K562 (cell line): ENCODE results near the gene GTPBP1. TPM values are rescaled to one million over a fixed set of nuclear protein-coding genes. Genes with fewer than 3 reads are reported as not detected.
A peak's percentile ranks its signal among the peaks of the same experiment; 100 is the strongest.

ENCODE experiments used
- ATAC-seq: fragments of 200-7000 bp; cut with Tn5 transposase; 3 replicates; pipeline ENCODE4 v1.9.1; 2020; ENCODE audit warnings: moderate library complexity
- BruUV-seq: library from RNA; stranded (reverse); fragments of 400-500 nt; replicated peaks from 2 replicates; lab custom pipeline; 2021; lab: Mats Ljungman, UMichigan
- CTCF ChIA-PET: fragments of 300-600 bp; formaldehyde crosslinking; extraction: SDS; loops from one replicate; lab custom pipeline; 2021; ENCODE audit warnings: low intra/inter-chr PET ratio; lab: Yijun Ruan, JAX
- POLR2A ChIA-PET: fragments of 300-600, 350-650 bp; sonication (Branson Sonifier 250); formaldehyde crosslinking; extraction: SDS; loops from one replicate; lab custom pipeline; 2021; ENCODE audit warnings: antibody characterized with exemption, inconsistent platforms; lab: Yijun Ruan, JAX
- DNase-seq, 4 experiments: peaks; one replicate each; pipeline versions ENCODE4 v3.0.0 to v3.0.0-alpha.2; 2011 to 2018; ENCODE audit warnings: low spot score in 3 of 4, mixed read lengths in 3 of 4; ENCODE audit errors: extremely low read depth in 1 of 4
- FAIRE-seq: peaks from 2 replicates; lab custom pipeline; 2011; peaks lifted over from hg19 to GRCh38; lab: Jason Lieb, UNC
- H2AFZ ChIP-seq: 2 replicates; pipeline ENCODE4 v1.6.0; 2011; ENCODE audit warnings: low read depth, low read length, control low read depth, inconsistent platforms
- H3K27ac ChIP-seq: fragments of 200-600 bp; 3 replicates; pipeline ENCODE4 v1.8.0; 2011; ENCODE audit warnings: low read depth, mild to moderate bottlenecking, control low read depth, inconsistent platforms, low read length, moderate library complexity, mixed read lengths; ENCODE audit errors: extremely low read depth
- H3K27me3 ChIP-seq, 2 experiments: fragments of 300-600 bp in 1 of 2; 2 replicates in 1 of 2; 3 replicates in 1 of 2; pipeline versions ENCODE4 v1.6.0 to v1.8.0; 2011; ENCODE audit warnings: inconsistent platforms in 2 of 2, low read length in 2 of 2, mild to moderate bottlenecking in 1 of 2, mixed read lengths in 1 of 2, moderate library complexity in 1 of 2; ENCODE audit not compliant: control insufficient read depth in 2 of 2, insufficient read depth in 2 of 2
- H3K36me3 ChIP-seq: fragments of 300-600 bp; 3 replicates; pipeline ENCODE4 v1.8.0; 2011; ENCODE audit warnings: mild to moderate bottlenecking, low read length, inconsistent platforms; ENCODE audit not compliant: control insufficient read depth, insufficient read depth
- H3K4me1 ChIP-seq, 2 experiments: fragments of 200-600 bp in 1 of 2; replicated peaks in 1 of 2; 2 replicates in 1 of 2; 3 replicates in 1 of 2; pipeline versions ENCODE4 v1.5.1 to v1.8.0; 2011; ENCODE audit warnings: inconsistent platforms in 2 of 2, low read length in 2 of 2, mild to moderate bottlenecking in 1 of 2, mixed read lengths in 1 of 2, moderate library complexity in 1 of 2; ENCODE audit not compliant: control insufficient read depth in 2 of 2, insufficient read depth in 2 of 2
- H3K4me2 ChIP-seq: 2 replicates; pipeline ENCODE4 v1.6.1; 2011; ENCODE audit warnings: low read length, control low read depth, inconsistent platforms, mixed read lengths; ENCODE audit not compliant: insufficient read depth
- H3K4me3 ChIP-seq: fragments of 200-600 bp; sonication (generic), shearing (Covaris generic); 2 replicates; pipeline ENCODE4 v1.5.1; 2016; ENCODE audit warnings: control low read depth, inconsistent platforms
- H3K79me2 ChIP-seq: fragments of 200-600 bp; 3 replicates; pipeline ENCODE4 v1.8.0; 2011; ENCODE audit warnings: low read length, inconsistent platforms; ENCODE audit not compliant: control insufficient read depth, insufficient read depth
- H3K9ac ChIP-seq, 2 experiments: 2 replicates each; pipeline versions ENCODE4 v1.6.0 to v1.6.1; 2011; ENCODE audit warnings: low read depth in 2 of 2, low read length in 2 of 2, control low read depth in 1 of 2, inconsistent platforms in 1 of 2, mild to moderate bottlenecking in 1 of 2, mixed read lengths in 1 of 2; ENCODE audit not compliant: insufficient read depth in 1 of 2
- H3K9me1 ChIP-seq: one replicate; pipeline ENCODE4 v1.6.0; 2011; ENCODE audit warnings: inconsistent platforms, mild to moderate bottlenecking, low read length, moderate library complexity; ENCODE audit not compliant: control insufficient read depth, insufficient read depth
- H3K9me3 ChIP-seq: replicated peaks from 2 replicates; pipeline ENCODE4 v1.5.1; 2011; ENCODE audit warnings: low read depth, low read length, inconsistent platforms; ENCODE audit not compliant: control insufficient read depth, insufficient read depth
- H4K20me1 ChIP-seq: replicated peaks from 2 replicates; pipeline ENCODE4 v1.6.1; 2011; ENCODE audit warnings: low read length, inconsistent platforms, mixed read lengths; ENCODE audit not compliant: control insufficient read depth, insufficient read depth
- ARID3B ChIP-seq: fragments of 250-450 bp; sonication (Bioruptor Pico); IDR thresholded peaks from 2 replicates; pipeline ENCODE4 v1.4.0; 2020; ENCODE audit warnings: borderline replicate concordance
- GABPB2 ChIP-seq: fragments of 250-450 bp; sonication (Bioruptor Pico); conservative IDR thresholded peaks from 2 replicates; pipeline ENCODE4 v1.5.1; 2021; ENCODE audit warnings: mild to moderate bottlenecking
- RBM22 ChIP-seq: fragments of 200-400 bp; formaldehyde crosslinking; IDR thresholded peaks from 2 replicates; pipeline ENCODE4 v1.6.1; 2018; ENCODE audit warnings: low read length, low read depth; ENCODE audit not compliant: poor library complexity, severe bottlenecking
- SIX5 ChIP-seq, 2 experiments: IDR thresholded peaks; 2 replicates each; pipeline ENCODE4 v1.6.1; 2011; ENCODE audit warnings: low read length in 2 of 2, borderline replicate concordance in 1 of 2, low read depth in 1 of 2, mild to moderate bottlenecking in 1 of 2, moderate library complexity in 1 of 2; ENCODE audit not compliant: insufficient read depth in 1 of 2
- ZNF253 ChIP-seq: fragments of 250-450 bp; sonication (Bioruptor Pico); conservative IDR thresholded peaks from 2 replicates; pipeline ENCODE4 v1.6.1; 2021; ENCODE audit warnings: mild to moderate bottlenecking
- WGBS: fragments of 100-300 bp; shearing (Covaris generic); methylation state at CpG from one replicate; pipeline ENCODE4 v1.1.6; 2016; ENCODE audit warnings: low coverage, mixed read lengths; ENCODE audit not compliant: insufficient coverage; ENCODE audit errors: missing lambda C conversion rate; 5-methylcytosine and 5-hydroxymethylcytosine counted together
- in situ Hi-C: fragments of 300-500 bp; cut with MboI; formaldehyde crosslinking; loops from 4 replicates; pipeline ENCODE4 v1.15.0; 2018; ENCODE audit warnings: inconsistent platforms, mixed read lengths
- intact Hi-C: fragments of 100-400 bp; cut with micrococcal nuclease; formaldehyde crosslinking; loops from 2 replicates; pipeline ENCODE4 v1.14.2; 2022
- polyA plus RNA-seq, 8 experiments: library from polyadenylated mRNA; depleted of rRNA in 4 of 8; stranded (reverse) in 5 of 8; unstranded in 3 of 8; fragments of >200 nt; fragmentation: Nextera tagmentation in 2 of 8; fragmentation: Illumina TruSeq in 1 of 8; extraction: Ambion mirVana in 2 of 8; extraction: Trizol in 1 of 8; gene quantifications; 2 replicates each; pipeline versions ENCODE4 v1.2.1 to v1.2.3, GENCODE V29; 2011 to 2014; ENCODE audit warnings: inconsistent platforms in 1 of 8, missing spikeins in 1 of 8
- total RNA-seq, 7 experiments: library from RNA; depleted of rRNA in 6 of 7; stranded (reverse); fragments of >200 nt in 6 of 7; fragmentation: Illumina TruSeq in 2 of 7; extraction: Trizol in 2 of 7; gene quantifications; 2 replicates each; pipeline versions ENCODE4 v1.2.1 to v1.2.3, GENCODE V29; 2011 to 2021; ENCODE audit warnings: low replicate concordance in 1 of 7
- TF ChIP-seq, protein P1 (sequence below): fragments of 250-450 bp; sonication (Bioruptor Pico); IDR thresholded peaks from 2 replicates; pipeline ENCODE4 v1.4.0; 2020; ENCODE audit warnings: mild to moderate bottlenecking, moderate library complexity, borderline replicate concordance
- TF ChIP-seq, protein P2 (sequence below), 3 experiments: IDR thresholded peaks in 2 of 3; conservative IDR thresholded peaks in 1 of 3; 2 replicates each; pipeline ENCODE4 v1.5.1; 2011 to 2012; ENCODE audit warnings: low read length in 3 of 3, mild to moderate bottlenecking in 3 of 3, control low read depth in 2 of 3, improper control_type of control experiment in 1 of 3, inconsistent platforms in 1 of 3, low read depth in 1 of 3, mixed read lengths in 1 of 3, moderate library complexity in 1 of 3; ENCODE audit not compliant: insufficient read depth in 2 of 3

Gene GTPBP1
- total and polyA plus RNA-seq, 9 of the 15 experiments (the other 6 are each of a cell fraction or from before 2014, with no cell fraction given): 0.83 to 53.2 (median 23.3) TPM

GRCh38 chr22:38724176-38724575 is 18.4 kb downstream of the GTPBP1 start:
- Histone ChIP-seq H3K9me3 (no peaks in the 10 kb centered on the region), H2AFZ (no peak overlapping the region), H3K4me2 (no peak overlapping the region), H3K27me3 (no peaks in the 10 kb centered on the region), H3K9me1 (no peaks in the 10 kb centered on the region), H3K9ac (no peak overlapping the region), H3K4me3 (no peak overlapping the region), H3K4me1 (no peaks in the 10 kb centered on the region), H3K79me2 (no peaks in the 10 kb centered on the region), H4K20me1 (no peaks in the 10 kb centered on the region), H3K36me3 (peaks cover 87% of the 10 kb centered on the region; the same call in 2 of the 3 replicates), H3K27ac (no peak overlapping the region)
- intact Hi-C loops: no loop called here
- in situ Hi-C loops: no loop called here
- ChIA-PET CTCF (no interaction called here), POLR2A (interaction anchor here (1.3 to 3.3 kb wide), 6 partner anchors 8 to 18 kb away, joined by 3 to 9 read pairs (median 4); partner anchors contain the start of gene GTPBP1)
- DNase-seq (no peak), FAIRE-seq (no peak), ATAC-seq (no peak)
- BruUV-seq: no TSS peak
- TF ChIP-seq GABPB2 (CRISPR knock-in tag): no peak
- no peak for TF ChIP-seq SIX5 (IDR thresholded peaks at IDR 0.05; ENCODE audit: borderline replicate concordance in 1 of 2, insufficient read depth in 1 of 2, low read depth in 1 of 2, low read length in 2 of 2)
- no peak for TF ChIP-seq RBM22
- 96% methylated on average over 7 of the region's 7 CpGs for WGBS

GRCh38 chr22:38724926-38725571 is 19.3 kb downstream of the GTPBP1 start:
- ATAC-seq (peak; percentile 76), DNase-seq (peak in 2 of 4 experiments; percentile 31 to 39), FAIRE-seq (no peak)
- no peak overlapping the region for H2AFZ ChIP-seq
- H3K36me3 ChIP-seq: peaks cover 93% of the 10 kb centered on the region; the same call in 2 of the 3 replicates
- H3K79me2 ChIP-seq: no peaks in the 10 kb centered on the region
- BruUV-seq: no TSS peak
- no peaks in the 10 kb centered on the region for H4K20me1 ChIP-seq
- no peaks in the 10 kb centered on the region for H3K9me1 ChIP-seq
- H3K4me2 ChIP-seq: no peak overlapping the region
- intact Hi-C loops: no loop called here
- no peak overlapping the region for H3K9ac ChIP-seq
- POLR2A ChIA-PET: interaction anchor here (0.7 to 1.9 kb wide), 7 partner anchors 7 to 17 kb away, joined by 3 to 6 read pairs (median 4); no protein-coding TSS in a partner anchor
- H3K9me3 ChIP-seq: no peaks in the 10 kb centered on the region
- in situ Hi-C loops: no loop called here
- H3K4me3 ChIP-seq: no peak overlapping the region
- no peaks in the 10 kb centered on the region for H3K27me3 ChIP-seq
- CTCF ChIA-PET: no interaction called here
- H3K4me1 ChIP-seq: no peaks in the 10 kb centered on the region
- WGBS: 83% methylated on average over 3 of the region's 3 CpGs
- no peak overlapping the region for H3K27ac ChIP-seq
- TF ChIP-seq ARID3B (CRISPR knock-in tag) (no peak), ZNF253 (no peak)
- TF ChIP-seq, protein P1, sequence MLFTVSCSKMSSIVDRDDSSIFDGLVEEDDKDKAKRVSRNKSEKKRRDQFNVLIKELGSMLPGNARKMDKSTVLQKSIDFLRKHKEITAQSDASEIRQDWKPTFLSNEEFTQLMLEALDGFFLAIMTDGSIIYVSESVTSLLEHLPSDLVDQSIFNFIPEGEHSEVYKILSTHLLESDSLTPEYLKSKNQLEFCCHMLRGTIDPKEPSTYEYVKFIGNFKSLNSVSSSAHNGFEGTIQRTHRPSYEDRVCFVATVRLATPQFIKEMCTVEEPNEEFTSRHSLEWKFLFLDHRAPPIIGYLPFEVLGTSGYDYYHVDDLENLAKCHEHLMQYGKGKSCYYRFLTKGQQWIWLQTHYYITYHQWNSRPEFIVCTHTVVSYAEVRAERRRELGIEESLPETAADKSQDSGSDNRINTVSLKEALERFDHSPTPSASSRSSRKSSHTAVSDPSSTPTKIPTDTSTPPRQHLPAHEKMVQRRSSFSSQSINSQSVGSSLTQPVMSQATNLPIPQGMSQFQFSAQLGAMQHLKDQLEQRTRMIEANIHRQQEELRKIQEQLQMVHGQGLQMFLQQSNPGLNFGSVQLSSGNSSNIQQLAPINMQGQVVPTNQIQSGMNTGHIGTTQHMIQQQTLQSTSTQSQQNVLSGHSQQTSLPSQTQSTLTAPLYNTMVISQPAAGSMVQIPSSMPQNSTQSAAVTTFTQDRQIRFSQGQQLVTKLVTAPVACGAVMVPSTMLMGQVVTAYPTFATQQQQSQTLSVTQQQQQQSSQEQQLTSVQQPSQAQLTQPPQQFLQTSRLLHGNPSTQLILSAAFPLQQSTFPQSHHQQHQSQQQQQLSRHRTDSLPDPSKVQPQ (CRISPR knock-in tag): no peak
- TF ChIP-seq, protein P2, sequence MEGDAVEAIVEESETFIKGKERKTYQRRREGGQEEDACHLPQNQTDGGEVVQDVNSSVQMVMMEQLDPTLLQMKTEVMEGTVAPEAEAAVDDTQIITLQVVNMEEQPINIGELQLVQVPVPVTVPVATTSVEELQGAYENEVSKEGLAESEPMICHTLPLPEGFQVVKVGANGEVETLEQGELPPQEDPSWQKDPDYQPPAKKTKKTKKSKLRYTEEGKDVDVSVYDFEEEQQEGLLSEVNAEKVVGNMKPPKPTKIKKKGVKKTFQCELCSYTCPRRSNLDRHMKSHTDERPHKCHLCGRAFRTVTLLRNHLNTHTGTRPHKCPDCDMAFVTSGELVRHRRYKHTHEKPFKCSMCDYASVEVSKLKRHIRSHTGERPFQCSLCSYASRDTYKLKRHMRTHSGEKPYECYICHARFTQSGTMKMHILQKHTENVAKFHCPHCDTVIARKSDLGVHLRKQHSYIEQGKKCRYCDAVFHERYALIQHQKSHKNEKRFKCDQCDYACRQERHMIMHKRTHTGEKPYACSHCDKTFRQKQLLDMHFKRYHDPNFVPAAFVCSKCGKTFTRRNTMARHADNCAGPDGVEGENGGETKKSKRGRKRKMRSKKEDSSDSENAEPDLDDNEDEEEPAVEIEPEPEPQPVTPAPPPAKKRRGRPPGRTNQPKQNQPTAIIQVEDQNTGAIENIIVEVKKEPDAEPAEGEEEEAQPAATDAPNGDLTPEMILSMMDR (IDR thresholded peaks at IDR 0.05 in 2 of 3, conservative IDR thresholded peaks at IDR 0.05 in 1 of 3; ENCODE audit: insufficient read depth in 2 of 3, low read depth in 1 of 3, low read length in 3 of 3): peak; percentile 34 to 48 (median 36)
